Activated CD8-positive, alpha-beta memory T cell treated with anti-CD3 and anti-CD28 coated beads for 36 hours (primary cell): ENCODE results near the gene FBLN7. TPM values are rescaled to one million over a fixed set of nuclear protein-coding genes. Genes with fewer than 3 reads are reported as not detected.
"Not testable (repeated sequence)": the region's sequence is repeated elsewhere in the genome, so short reads cannot be mapped to it uniquely, and the experiment has no call there.

Experiments
- CTCF ChIA-PET: fragments of 350-600 bp; sonication (Branson Sonifier 250); formaldehyde crosslinking; loops from one replicate; lab custom pipeline; 2021; ENCODE audit warnings: antibody characterized with exemption; lab: Charles Lee
- POLR2A ChIA-PET: fragments of 350-600 bp; sonication (Branson Sonifier 250); formaldehyde crosslinking; loops from one replicate; lab custom pipeline; 2021; ENCODE audit warnings: antibody characterized with exemption; lab: Charles Lee
- total RNA-seq, 2 experiments: library from RNA; stranded (reverse); gene quantifications; one replicate each; pipeline ENCODE4 v1.2.3, GENCODE V29; 2021

The FBLN7 gene
- total RNA-seq, 2 experiments from 2014 or later: 3.1 to 3.7 TPM

DNA sequence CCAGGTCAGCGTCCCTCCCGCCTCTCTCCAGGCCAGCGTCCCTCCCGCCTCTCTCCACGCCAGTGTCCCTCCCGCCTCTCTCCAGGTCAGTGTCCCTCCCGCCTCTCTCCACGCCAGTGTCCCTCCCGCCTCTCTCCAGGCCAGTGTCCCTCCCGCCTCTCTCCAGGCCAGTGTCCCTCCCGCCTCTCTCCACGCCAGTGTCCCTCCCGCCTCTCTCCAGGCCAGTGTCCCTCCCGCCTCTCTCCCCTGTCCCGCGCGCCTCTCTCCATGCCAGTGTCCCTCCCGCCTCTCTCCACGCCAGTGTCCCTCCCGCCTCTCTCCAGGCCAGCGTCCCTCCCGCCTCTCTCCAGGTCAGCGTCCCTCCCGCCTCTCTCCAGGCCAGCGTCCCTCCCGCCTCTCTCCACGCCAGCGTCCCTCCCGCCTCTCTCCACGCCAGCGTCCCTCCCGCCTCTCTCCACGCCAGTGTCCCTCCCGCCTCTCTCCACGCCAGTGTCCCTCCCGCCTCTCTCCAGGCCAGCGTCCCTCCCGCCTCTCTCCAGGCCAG, 1.5 kb downstream of the FBLN7 start:
- POLR2A ChIA-PET, CTCF ChIA-PET: not testable (repeated sequence)

DNA sequence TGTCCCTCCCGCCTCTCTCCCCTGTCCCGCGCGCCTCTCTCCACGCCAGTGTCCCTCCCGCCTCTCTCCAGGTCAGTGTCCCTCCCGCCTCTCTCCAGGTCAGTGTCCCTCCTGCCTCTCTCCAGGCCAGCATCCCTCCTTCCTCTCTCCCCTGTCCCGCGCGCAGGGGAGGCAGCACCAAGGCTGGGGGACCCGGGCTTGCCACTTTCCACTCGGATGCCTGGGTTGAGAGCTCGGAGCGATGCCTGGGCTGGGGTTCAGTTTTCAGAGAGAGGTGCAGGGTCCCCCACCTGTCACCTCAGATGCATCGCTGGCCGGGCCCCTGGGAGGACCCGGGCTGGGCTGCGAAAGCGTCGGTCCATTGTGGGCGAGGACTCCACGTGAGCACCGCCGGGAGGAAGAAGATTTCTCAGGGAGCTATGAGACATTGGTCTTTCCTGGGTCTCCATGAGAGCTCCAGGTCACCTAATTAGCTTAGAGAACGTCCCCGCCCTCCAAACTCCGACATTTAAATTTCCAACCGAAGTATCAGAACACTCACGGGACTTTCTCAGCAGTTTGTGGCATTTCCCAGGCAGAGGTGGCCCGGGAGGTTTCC, 2.1 kb downstream of the FBLN7 start:
- POLR2A ChIA-PET: no interaction called here
- CTCF ChIA-PET: no interaction called here

DNA sequence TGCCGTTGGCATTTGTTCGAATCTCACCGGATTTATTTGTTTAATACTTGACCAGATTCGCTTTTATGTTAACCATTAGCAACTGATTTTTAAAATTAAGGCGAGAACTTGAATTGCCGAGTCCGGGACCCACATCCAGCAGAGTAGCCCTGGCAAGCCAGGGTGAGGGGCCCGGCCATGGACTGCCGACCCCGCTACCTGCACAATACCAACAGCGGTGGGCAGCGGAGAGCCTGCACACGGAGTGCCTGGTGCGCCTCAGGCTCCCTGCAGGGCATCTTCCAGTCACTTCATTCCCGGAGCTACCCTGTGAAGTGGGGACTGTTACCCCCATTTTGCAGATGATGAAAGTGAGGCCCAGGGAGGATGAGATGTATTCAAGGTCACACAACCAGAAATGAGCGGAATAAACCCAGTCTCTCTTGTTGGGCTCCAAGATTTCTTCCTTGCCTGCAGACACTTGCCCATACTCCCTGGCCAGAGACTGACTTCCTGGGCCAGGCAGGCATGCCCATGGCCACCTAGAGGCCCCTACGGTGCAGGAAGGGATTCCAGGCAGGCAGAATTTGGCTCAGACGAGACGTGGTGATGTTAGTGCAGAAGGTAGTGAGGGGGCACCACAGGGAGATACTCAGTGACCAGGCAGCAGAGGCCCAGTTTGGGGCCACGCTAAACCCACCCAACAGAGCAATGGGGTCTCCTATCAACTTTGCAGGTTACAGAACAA, 2.9 kb downstream of the FBLN7 start:
- ChIA-PET CTCF (no interaction called here), POLR2A (no interaction called here)

DNA sequence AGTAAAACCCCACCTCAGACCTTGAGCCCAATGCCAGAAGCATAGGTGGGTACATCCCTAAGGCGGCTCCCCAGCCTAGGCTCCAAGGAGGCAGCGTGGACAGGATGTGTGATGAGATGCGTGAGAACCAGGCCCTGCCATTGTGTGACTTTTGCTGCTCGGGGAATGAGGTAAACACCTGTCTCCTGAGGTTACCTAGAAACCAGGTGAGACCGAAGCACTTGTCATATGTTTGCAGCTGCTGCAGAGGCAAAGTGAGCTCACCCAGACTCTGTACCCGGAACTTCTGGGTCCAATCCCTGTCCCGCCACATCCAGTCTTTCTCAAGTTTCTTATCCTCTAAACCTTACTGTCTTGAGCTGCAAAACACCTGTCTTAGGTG, 3.4 kb downstream of the FBLN7 start:
- ChIA-PET POLR2A (no interaction called here), CTCF (no interaction called here)

DNA sequence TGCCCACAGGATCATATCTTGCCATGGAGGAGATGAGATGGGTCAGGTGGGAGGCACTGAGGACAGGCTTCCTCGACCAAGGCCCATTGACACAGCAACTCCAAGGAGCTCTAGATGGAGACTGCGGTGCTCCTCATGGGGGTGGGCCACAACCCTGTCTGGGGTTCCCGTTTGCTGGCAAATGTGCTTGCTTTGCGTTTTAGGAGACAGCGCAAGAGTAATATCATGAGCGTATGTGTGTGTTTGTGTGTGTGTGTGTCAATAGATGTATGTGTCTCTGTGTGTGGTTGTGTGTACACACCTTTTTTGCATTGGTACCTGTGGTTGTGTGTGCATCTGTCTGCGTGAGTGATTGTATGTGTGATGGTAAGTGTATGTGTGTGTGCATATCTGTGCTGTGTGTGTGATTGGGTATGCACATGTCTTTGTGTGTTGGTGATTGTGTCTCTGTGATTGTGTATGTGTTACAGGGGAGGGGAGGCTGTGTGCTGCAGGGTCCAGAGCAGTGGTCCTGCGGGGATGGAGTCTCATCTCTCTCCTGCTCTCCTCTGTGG, 4.4 kb downstream of the FBLN7 start:
- CTCF ChIA-PET: no interaction called here

DNA sequence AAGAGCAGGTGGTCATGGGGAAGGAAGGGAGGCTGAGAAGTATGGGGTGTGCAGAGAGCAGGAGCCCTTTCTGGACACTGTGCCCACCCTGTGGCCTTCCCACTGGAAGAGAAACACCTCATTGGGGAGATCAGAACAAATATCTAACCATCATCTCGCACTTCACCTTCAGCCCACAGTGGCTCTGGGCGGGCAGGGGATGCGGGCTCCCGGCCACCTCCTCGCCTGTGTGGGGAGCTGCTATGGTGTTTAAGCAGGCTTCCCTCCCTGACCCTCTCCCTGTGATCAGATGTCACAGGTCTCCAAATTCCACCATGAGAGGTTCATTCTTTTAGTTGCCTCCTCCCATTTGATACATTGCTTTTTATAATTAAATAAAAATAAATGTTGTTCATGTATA, 5.0 kb downstream of the FBLN7 start:
- ChIA-PET POLR2A (no interaction called here), CTCF (no interaction called here)

More for the DNA sequence above, 4.4 kb downstream of the FBLN7 start:
- POLR2A ChIA-PET: no interaction called here

DNA sequence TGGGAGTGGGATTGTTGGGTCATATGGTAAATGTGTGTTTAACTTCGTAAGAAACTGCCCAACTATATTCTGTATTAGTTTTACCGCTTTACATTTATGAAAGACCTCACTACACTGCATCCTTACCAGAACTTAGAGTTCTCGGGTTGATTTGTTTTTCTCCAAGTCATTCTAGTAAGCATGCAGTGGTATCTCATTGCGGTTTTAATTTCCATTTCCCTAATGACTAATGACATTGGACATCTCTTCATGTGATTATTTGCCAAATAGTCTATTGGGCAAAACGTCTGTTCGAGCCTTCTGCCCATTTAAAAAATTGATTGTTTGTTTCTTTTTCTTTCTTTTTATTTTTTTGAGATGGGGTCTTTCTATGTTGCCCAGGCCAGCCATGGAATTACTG, 6.8 kb downstream of the FBLN7 start:
- ChIA-PET POLR2A (no interaction called here), CTCF (no interaction called here)

DNA sequence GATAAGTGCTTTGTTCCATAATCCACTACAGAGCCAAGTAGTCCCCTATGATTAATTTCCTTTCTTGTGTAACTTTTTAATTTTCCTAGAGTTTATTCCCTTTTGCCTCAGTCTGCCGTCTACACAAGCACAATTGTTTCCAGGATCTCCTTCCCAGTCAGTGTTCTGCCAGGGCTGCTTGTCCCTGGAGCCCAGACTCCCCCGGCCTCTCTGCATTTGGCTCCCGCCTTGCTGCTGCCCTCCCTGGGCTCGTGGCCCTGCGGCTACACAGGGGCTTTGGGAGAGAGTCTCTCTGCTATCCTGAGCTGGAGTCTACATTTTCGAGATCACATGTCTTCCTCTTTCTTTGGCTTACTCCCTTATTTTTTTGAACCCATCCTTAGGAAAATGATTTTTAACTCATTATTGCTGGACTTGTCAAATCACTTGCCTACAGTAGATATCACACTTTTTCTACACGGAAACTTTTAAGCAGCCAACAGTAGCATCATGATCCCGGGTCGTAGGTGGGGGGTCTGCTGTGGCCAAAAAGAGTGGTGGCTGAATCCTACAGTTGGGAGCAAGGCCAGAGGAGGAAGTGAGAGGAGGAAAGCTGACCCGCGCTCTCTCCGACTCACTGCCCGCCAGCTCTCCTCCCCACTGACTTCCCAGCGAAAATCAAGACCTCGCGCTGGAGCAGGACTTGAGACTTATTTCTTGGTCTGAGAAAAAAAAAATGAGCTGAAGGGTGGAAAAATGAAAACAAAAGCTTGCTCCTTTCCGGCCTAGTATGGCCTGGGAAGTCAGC, 9.4 kb downstream of the FBLN7 start:
- ChIA-PET CTCF (no interaction called here), POLR2A (interaction anchor here (0.6 kb wide), 1 partner anchor 115 kb away, joined by 7 read pairs; no protein-coding TSS in a partner anchor)

DNA sequence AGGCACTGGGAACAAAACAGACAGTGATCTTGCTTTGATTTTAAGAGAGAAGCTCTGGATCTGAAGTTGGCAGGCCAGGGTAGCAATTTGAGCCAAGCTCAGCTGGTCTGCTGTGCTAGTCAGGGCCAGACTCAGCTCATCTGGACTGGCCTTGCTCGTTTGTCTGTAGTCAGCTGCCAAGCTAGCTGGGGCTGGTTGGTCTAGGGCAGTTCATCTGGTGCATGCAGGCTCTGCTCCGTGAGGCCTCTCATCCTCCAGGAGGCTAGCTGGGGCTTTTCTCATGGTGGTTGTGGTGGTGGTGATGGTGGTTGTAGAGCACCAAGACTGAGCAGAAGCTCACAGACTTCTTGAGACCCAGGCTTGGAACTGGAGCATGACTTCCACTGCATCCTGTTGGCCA, 10.3 kb downstream of the FBLN7 start:
- CTCF ChIA-PET: no interaction called here
- POLR2A ChIA-PET: interaction anchor here (0.6 kb wide), 1 partner anchor 116 kb away, joined by 7 read pairs; no protein-coding TSS in a partner anchor

DNA sequence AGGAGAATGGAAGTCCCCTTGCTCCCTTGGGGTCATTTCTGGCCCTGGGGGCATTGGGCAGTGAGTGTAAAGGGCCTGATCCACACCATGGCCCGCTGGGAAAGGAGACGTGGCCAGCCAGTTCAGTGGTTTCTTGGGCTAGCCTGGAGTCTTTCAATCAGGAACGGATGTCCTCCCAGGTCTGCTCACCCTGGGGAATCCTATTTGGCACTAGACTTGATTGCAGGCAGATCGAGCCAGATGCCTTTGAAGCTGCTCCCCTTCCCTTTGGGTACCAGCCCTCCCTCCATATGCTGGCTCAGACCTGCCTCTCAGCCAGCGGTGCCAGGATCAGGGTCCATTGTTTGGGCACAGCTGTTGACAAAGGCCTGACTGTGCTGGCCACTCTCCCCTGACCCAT, 11.0 kb downstream of the FBLN7 start:
- ChIA-PET POLR2A (no interaction called here), CTCF (no interaction called here)

DNA sequence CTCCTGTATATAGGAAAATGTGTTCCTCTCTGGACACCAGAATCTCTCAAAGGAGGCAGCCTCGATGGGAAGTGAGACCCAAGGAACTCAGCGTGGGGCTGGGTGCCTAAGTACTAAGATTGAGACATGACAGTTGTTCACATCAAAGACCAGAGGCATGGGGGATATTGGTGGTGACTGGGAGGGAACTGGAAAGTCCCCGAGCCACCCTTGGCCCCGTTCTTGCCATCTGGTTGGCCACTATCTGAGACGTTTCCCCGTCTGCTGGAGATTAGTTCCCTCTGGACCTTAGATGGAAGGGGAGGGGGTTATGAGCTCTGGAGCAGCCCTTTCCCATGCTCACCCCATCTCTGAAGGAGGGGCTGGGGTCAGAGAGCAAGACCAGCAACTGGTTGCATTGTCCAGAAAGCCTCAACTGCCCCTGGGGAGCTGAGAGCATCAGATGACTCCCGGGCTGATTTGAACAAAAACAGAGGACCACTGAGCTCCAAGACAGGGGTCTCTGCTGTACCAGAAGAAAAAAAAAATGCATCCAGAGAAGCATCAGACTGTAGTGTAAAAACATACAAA, 11.8 kb downstream of the FBLN7 start:
- CTCF ChIA-PET: no interaction called here
- POLR2A ChIA-PET: no interaction called here

DNA sequence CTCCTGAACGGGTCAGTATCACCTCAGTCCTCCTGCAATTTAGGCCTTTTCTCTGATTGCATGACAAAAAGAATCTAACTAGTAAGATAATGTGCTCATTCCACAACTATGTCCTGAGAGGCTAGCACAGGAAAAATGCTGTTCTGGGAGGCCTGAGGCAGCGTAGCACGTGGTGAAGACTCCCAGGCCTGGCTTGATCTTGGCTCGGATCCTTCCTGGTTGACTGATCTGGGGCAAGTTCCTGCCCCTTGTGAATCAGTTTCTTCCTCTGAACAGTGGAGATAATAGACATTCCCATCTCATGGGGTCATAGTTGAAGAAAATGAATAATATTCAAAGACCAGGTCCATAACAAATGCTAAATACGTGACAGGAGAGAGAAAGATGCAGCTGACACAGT, 12.3 kb downstream of the FBLN7 start:
- ChIA-PET POLR2A (no interaction called here), CTCF (no interaction called here)

DNA sequence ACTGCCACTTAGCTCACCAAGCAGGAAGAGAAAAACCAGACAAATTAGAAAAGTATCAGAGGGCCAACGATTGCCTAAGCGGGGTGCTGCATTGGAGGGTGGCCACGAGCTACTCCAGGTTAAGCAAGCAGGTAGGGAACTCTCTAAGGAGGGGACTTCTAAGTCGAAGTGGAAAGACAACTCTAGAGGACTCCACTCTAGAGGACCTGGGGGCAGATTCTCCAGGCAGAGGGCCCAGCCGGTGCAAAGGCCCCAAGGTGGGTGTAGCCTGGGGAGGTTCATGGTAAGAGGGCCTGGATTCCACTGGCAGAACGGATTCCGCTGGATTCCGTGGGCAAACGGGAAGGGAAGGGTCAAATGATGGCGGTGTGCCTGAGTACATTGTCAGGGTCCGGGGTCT, 12.7 kb downstream of the FBLN7 start:
- ChIA-PET CTCF (no interaction called here), POLR2A (no interaction called here)

DNA sequence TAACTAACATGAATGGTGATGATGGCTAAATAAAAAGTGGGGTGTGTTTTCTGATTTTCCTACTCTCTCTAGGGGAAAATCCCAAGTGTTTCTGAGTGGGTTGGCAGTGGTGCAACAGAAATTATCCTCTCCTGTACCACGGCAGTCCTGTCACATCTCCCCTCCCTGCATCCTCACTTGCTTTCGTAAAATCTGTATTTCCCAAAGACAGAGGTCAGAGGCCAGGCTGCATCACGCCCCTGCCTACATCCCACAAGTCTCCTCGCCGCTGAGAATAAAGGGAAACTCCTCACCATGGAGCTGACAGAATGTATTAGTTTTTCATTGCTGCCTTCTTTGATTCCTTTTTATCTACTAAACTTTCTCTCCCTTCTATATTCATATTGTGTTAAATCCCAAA, 13.1 kb downstream of the FBLN7 start:
- ChIA-PET CTCF (no interaction called here), POLR2A (no interaction called here)

DNA sequence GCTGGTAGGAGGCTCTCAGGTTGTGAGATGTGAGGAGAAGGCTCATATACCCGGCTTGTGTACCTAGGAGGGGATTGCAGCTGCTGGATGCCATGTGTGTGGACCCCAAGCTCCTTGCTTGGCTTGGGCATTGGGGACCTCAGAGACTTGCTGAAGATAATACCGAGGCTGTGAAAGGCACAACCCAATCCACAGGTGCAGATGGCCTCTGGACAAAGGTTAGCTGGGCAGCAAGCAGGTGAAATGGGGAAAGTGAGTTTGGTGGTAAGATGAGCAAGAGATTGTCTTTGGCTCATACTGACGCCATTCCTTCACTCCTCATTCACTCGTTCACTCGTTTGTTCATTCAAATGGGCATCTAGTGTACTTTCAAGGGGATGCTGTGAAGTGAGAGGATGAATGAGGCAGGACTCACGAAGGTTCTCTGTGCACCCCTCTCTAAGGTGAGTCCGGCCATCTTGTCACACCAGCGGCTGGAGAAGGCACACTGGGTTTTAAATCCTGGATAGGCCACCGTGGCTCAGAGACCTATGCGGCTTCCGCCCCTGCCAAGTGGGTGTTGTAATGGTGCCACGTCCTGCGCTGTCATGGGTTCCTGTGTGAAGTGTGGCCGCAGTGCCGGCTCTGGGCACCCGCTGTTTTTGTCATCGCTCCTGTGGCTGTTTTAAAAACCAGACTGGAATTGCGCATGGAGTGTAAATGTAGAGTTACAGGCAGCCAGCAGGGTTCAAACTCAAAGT, 13.7 kb downstream of the FBLN7 start:
- CTCF ChIA-PET: no interaction called here
- POLR2A ChIA-PET: no interaction called here

DNA sequence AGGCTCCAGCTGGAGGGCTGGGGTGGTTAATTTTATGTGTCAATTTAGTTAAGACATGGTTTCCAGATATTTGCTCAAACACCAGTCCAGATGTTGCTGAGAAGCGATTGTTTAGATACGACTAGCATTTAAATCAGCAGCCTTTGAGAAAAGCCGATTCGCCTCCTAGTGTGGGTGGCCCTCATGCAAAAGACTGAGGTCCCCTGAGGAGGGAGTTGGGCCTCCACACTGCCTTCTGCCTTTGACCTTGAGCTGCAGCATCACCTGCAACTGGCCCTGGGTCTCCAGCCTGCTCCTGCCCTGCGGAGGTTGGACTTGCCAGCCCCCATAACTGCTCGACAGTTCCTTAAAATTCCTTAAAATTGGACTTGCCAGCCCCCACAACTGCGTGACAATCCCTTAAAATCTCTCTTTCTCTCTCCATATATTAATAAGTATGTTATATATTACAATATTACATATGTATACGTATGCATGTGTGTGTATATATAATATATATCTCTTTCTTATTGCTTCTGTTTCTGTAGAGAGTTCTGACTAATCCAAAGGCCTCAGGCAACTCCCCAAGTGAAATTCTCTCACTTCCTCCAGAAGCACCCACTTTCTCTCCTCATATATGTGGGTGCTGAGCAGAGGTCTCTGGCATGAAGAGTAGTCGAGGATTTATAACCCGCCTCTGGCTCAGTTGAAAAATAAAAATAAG, 14.4 kb downstream of the FBLN7 start:
- ChIA-PET CTCF (no interaction called here), POLR2A (no interaction called here)

DNA sequence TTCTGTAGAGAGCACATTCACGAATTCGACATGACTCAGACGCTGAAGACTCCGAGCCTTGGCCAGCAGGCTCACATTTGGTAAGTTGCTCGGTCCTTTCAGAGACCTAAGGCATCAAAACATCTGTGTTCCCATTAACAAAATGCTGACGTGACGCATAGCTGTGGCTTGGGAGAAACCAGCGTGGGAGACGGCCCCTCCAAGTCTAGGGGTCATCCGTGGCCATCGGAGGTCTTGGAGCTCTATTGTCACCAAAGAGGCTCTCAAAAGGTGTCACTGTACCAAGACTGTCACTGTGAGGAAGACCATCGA, 14.9 kb downstream of the FBLN7 start:
- ChIA-PET CTCF (interaction anchor here (1.0 kb wide), 1 partner anchor 106 kb away, joined by 3 read pairs; no protein-coding TSS in a partner anchor), POLR2A (no interaction called here)

DNA sequence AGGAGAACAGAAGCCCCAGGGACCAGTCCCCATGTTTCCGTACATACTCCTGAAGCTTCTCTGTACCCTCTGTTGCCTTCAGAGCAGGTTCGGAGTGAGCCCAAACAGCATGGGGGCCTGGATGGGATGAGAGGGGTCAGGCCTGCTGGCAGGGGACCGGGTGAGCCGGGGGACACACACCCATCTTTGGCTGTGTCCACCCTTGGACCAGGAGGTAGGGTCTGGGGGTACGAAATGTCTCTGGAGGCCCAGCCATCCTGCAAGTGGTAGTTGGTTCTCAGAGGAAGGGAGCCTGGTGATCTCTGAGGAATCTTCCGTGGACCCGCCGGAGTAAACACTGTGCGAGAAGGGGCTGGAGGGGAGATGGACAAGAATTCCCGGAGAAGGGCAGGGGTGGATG, 15.3 kb downstream of the FBLN7 start:
- POLR2A ChIA-PET: no interaction called here
- CTCF ChIA-PET: interaction anchor here (1.0 kb wide), 1 partner anchor 106 kb away, joined by 3 read pairs; no protein-coding TSS in a partner anchor
